Stimulated activated naive CD8-positive, alpha-beta T cell treated with anti-CD3 and anti-CD28 coated beads, Interleukin-15, Interleukin-2, amounts not matched to agents 100 ng/mL and 50 ng/mL, for 24 hours (primary cell): Measurements from ENCODE around the gene CYP2D6.
A peak's percentile ranks its signal among the peaks of the same experiment; 100 is the strongest.
"Not testable (repeated sequence)": the region's sequence is repeated elsewhere in the genome, so short reads cannot be mapped to it uniquely, and the experiment has no call there.

Experiments
- H3K27ac Mint-ChIP-seq: one replicate; pipeline ENCODE4 v1.8.0; 2021; ENCODE audit warnings: mild to moderate bottlenecking, mixed read lengths
- H3K27me3 Mint-ChIP-seq: one replicate; pipeline ENCODE4 v1.8.0; 2021; ENCODE audit warnings: mixed read lengths
- H3K36me3 Mint-ChIP-seq: one replicate; pipeline ENCODE4 v1.8.0; 2021; ENCODE audit warnings: low read depth, mixed read lengths
- H3K4me1 Mint-ChIP-seq: one replicate; pipeline ENCODE4 v1.8.0; 2021; ENCODE audit warnings: low read depth, mixed read lengths
- H3K4me3 Mint-ChIP-seq: one replicate; pipeline ENCODE4 v1.8.0; 2021; ENCODE audit warnings: mild to moderate bottlenecking, mixed read lengths
- H3K9me3 Mint-ChIP-seq: one replicate; pipeline ENCODE4 v1.8.0; 2021; ENCODE audit warnings: mixed read lengths

CYP2D6 gene

DNA sequence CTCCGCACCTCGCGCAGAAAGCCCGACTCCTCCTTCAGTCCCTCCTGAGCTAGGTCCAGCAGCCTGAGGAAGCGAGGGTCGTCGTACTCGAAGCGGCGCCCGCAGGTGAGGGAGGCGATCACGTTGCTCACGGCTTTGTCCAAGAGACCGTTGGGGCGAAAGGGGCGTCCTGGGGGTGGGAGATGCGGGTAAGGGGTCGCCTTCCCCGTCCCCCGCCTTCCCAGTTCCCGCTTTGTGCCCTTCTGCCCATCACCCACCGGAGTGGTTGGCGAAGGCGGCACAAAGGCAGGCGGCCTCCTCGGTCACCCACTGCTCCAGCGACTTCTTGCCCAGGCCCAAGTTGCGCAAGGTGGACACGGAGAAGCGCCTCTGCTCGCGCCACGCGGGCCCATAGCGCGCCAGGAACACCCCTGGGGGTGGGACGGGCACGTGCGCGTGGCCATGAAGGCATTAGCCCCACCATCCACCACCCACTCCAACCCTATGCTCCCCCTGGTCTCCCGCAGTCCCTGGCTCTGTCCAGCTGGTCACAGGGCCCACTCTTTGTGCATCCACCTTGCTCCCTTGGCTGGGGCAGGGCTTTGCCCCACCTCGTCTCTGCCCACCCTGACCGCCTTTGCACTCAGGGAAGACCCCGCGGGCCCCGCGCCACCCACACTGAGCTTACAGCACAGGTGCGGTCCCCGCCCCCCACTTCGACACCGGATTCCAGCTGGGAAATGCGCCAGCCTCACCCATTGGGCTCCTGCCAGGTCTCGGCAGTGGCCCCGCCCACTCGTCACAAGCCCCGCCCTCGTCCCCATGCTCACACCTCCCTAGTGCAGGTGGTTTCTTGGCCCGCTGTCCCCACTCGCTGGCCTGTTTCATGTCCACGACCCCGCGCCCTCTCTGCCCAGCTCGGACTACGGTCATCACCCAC, 1.6 kb downstream of the CYP2D6 start:
- not testable (repeated sequence) for H3K27me3 Mint-ChIP-seq, H3K4me3 Mint-ChIP-seq

GRCh38 chr22:42128007-42128406, 2.6 kb downstream of the CYP2D6 start:
- H3K4me1 Mint-ChIP-seq, H3K27me3 Mint-ChIP-seq, H3K4me3 Mint-ChIP-seq, H3K27ac Mint-ChIP-seq, H3K36me3 Mint-ChIP-seq, H3K9me3 Mint-ChIP-seq: not testable (repeated sequence)

More for the DNA sequence above, 1.6 kb downstream of the CYP2D6 start:
- not testable (repeated sequence) for H3K9me3 Mint-ChIP-seq, H3K4me1 Mint-ChIP-seq, H3K27ac Mint-ChIP-seq, H3K36me3 Mint-ChIP-seq

DNA sequence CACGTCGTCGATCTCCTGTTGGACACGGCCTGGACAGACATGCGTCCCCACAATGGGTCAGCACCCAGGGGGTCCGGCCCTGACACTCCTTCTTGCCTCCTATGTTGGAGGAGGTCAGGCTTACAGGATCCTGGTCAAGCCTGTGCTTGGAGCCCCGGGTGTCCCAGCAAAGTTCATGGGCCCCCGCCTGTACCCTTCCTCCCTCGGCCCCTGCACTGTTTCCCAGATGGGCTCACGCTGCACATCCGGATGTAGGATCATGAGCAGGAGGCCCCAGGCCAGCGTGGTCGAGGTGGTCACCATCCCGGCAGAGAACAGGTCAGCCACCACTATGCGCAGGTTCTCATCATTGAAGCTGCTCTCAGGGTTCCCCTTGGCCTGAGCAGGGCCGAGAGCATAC, 3.0 kb downstream of the CYP2D6 start:
- Mint-ChIP-seq H3K27ac (no peak overlapping the region), H3K9me3 (no peaks in the 10 kb centered on the region), H3K27me3 (no peaks in the 10 kb centered on the region), H3K4me3 (no peak overlapping the region), H3K4me1 (no peaks in the 10 kb centered on the region), H3K36me3 (no peaks in the 10 kb centered on the region)

DNA sequence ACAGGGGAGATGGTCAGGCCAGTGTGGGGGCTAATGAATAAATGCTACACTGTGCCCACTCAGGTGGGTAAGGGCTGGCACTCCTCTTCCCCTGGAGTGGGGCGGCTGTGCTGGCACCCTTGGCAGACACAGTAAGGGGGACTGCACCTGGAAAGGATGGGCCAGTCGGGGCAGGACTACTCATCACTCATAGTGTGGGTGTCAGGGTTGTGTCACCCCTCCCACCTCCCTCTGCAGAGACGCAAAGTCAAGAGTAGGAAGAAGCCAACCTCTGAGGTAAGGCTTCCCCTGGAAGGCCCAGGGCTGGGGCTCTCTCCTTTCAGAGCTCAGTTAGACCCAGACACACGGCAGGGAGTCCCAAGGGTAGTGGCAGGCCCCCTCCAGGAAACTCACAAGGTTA, 7.1 kb downstream of the CYP2D6 start:
- not testable (repeated sequence) for H3K27ac Mint-ChIP-seq, H3K9me3 Mint-ChIP-seq, H3K27me3 Mint-ChIP-seq, H3K36me3 Mint-ChIP-seq, H3K4me3 Mint-ChIP-seq
- H3K4me1 Mint-ChIP-seq: peaks cover 38% of the 10 kb centered on the region

DNA sequence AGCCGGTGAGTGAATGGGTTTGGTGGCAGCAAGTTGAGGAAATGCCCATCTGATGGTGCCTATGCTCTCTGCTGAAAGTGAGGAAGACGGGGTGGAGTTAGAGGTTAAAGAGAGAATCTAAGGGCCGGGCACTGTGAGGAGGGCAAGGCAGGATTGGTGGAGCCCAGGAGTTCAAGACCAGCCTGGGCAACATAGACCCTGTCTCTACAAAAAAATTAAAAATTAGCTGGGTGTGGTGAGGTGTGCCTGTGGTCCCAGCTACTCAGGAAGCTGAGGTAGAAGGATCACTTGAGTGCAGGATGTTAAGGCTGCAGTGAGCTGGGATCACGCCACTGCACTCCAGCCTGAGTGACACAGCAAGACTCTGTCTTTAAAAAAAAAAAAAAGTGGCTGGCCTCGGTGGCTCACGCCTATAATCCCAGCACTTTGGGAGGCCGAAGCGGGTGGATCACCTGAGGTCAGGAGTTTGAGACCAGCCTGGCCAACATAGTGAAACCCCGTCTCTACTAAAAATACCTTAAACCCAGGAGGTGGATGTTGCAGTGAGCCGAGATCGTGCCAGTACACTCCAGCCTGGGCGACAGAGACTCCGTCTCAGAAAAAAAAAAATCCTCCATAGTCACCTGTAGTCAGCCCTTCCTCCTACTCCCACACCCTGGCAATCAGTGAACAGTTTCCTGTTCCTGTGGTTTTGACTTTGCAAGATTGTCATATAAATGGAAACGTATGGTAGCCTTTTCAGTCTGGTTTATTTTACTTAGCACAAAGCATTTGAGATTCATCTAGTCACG, 10.2 kb downstream of the CYP2D6 start:
- H3K9me3 Mint-ChIP-seq, H3K36me3 Mint-ChIP-seq, H3K27me3 Mint-ChIP-seq: not testable (repeated sequence)
- Mint-ChIP-seq H3K4me3 (peak overlapping the region; percentile 80), H3K27ac (peak overlapping the region; percentile 99), H3K4me1 (peaks cover 38% of the 10 kb centered on the region)

DNA sequence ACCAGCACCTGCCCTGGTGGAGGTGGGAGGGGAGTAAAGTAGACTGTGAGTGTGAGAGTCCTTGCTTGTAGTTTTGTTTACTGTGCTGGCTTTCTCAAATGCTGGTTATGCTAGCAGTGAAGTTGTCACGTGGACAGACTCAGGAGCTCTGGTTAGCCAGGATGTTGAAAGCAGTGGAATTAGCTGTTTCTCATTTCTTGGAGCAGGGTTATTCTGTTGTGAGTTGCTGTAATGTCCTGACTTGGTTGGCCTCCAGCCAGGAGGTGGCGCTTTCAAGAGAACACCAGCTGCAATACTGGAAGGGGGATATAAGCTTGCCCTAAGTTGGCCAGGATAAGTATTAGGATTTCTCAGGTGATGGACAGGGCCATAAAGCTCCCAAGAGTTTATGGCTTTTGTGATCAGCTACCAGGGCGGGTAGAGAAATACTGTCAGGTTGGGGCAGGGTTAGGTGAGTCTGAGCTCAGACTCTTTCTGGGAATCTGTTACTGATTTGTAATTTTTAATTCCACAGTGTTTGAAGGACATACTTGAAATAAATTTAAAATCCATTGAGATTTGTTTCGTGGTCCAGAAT, 13.7 kb downstream of the CYP2D6 start:
- Mint-ChIP-seq H3K36me3 (peaks cover 19% of the 10 kb centered on the region), H3K27me3 (no peaks in the 10 kb centered on the region), H3K4me3 (no peak overlapping the region), H3K4me1 (peaks cover 32% of the 10 kb centered on the region), H3K9me3 (peaks cover 3% of the 10 kb centered on the region), H3K27ac (no peak overlapping the region)

- Mint-ChIP-seq H3K4me1 (peaks cover 17% of the 10 kb centered on the region), H3K36me3 (peaks cover 19% of the 10 kb centered on the region)
- not testable (repeated sequence) for H3K27me3 Mint-ChIP-seq, H3K9me3 Mint-ChIP-seq, H3K27ac Mint-ChIP-seq, H3K4me3 Mint-ChIP-seq
Measured at GRCh38 chr22:42115420-42115830, 15.2 kb downstream of the CYP2D6 start.

- H3K4me3 Mint-ChIP-seq: no peak overlapping the region
- no peaks in the 10 kb centered on the region for H3K27me3 Mint-ChIP-seq
- H3K4me1 Mint-ChIP-seq: peaks cover 10% of the 10 kb centered on the region
- peaks cover 3% of the 10 kb centered on the region for H3K9me3 Mint-ChIP-seq
- H3K36me3 Mint-ChIP-seq: peaks cover 19% of the 10 kb centered on the region
- no peak overlapping the region for H3K27ac Mint-ChIP-seq
Measured at GRCh38 chr22:42114721-42115120, 15.9 kb downstream of the CYP2D6 start.

DNA sequence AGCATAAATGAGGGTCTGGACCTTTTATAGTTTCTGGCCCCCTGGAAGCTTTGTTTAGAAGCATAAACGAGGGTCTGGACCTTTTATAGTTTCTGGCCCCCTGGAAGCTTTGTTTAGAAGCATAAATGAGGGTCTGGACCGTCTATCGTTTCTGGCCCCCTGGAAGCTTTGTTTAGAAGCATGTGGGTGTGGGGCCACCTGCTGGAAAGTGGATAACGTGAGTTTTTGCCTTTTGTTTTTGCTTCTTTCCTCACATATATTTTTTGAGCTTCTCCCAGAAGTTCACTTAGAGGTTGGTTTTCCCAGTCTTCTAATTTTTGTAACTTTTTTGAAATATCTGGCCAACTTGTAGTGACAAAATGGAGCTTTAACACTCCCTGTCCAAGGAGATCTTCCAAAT, 17.8 kb downstream of the CYP2D6 start:
- H3K4me3 Mint-ChIP-seq, H3K27me3 Mint-ChIP-seq, H3K4me1 Mint-ChIP-seq, H3K27ac Mint-ChIP-seq, H3K9me3 Mint-ChIP-seq: not testable (repeated sequence)
- peaks cover 19% of the 10 kb centered on the region for H3K36me3 Mint-ChIP-seq

DNA sequence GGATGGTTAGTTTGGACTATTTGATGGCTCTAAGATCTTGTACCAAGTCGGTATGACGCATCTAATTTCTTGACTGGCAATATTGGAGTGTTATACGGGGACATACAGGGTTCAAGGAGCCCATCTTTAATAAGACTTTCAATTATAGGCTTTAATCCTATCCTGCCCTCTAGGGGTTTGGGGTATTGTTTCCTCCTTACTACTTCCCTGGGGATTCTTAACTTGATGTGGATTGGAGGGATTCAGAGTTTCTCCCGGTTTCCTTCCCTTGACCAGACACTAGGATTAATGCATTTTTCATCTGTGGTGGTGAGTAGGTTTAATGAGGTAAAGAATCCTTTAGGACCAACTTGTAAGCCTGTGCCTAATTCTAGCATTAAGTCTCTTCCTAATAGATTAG, 18.8 kb downstream of the CYP2D6 start:
- peaks cover 19% of the 10 kb centered on the region for H3K36me3 Mint-ChIP-seq
- H3K27ac Mint-ChIP-seq: no peak overlapping the region
- no peaks in the 10 kb centered on the region for H3K4me1 Mint-ChIP-seq
- peaks cover 3% of the 10 kb centered on the region for H3K9me3 Mint-ChIP-seq
- no peak overlapping the region for H3K4me3 Mint-ChIP-seq
- H3K27me3 Mint-ChIP-seq: no peaks in the 10 kb centered on the region

- peaks cover 11% of the 10 kb centered on the region for H3K36me3 Mint-ChIP-seq
- H3K27me3 Mint-ChIP-seq: no peaks in the 10 kb centered on the region
- no peak overlapping the region for H3K4me3 Mint-ChIP-seq
Measured at GRCh38 chr22:42108848-42109247, 21.8 kb downstream of the CYP2D6 start.

DNA sequence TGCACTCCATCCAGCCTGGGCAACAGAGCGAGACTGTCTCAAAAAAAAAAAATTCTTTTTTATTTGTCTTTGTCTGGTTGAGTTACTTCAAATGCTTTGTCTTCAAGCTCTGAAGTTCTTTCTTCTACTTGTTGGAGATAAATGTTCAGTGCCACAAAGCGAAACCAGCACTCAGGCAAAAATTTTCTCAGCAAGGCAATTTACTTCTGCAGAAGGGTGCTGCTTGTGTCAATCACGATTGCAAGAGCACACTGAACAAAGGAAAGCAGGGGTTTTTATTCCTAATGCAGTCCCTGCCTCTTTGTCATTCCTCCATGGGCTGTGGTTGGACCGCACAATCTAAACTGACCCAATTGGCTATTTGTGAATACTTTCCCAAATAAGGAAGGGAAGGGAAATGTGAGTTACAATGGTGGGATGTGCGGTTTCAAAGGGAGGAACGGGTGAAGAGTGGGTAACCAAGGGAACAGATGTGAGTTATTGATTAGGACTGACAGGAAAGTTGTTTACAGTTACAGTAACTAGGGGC, 26.2 kb downstream of the CYP2D6 start:
- H3K27ac Mint-ChIP-seq, H3K4me1 Mint-ChIP-seq, H3K27me3 Mint-ChIP-seq, H3K4me3 Mint-ChIP-seq: not testable (repeated sequence)
- Mint-ChIP-seq H3K9me3 (peaks cover 10% of the 10 kb centered on the region), H3K36me3 (peaks cover 34% of the 10 kb centered on the region)

More at GRCh38 chr22:42108848-42109247, 21.8 kb downstream of the CYP2D6 start:
- Mint-ChIP-seq H3K4me1 (no peaks in the 10 kb centered on the region), H3K9me3 (peaks cover 7% of the 10 kb centered on the region), H3K27ac (no peak overlapping the region)

DNA sequence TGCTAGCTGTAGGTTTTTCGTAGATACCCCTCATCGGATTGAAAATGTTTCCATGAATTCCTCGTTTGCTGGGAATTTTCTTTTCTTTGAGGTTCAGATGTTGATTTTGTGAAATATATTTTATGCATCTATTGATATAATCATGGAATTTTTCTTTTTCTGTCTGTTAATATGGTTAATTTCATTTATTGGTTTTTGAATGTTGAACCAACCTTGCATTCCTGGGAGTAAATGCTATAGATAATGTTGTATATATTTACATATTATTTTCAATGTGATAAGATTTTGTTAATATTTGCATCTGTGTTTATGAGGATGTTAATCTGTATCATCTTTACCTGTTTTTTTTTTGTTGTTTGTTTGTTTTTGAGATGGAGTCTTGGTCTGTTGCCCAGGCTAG, 29.4 kb downstream of the CYP2D6 start:
- H3K27me3 Mint-ChIP-seq: no peaks in the 10 kb centered on the region
- H3K4me1 Mint-ChIP-seq: no peaks in the 10 kb centered on the region
- peaks cover 10% of the 10 kb centered on the region for H3K9me3 Mint-ChIP-seq
- no peak overlapping the region for H3K4me3 Mint-ChIP-seq
- H3K36me3 Mint-ChIP-seq: peaks cover 43% of the 10 kb centered on the region
- no peak overlapping the region for H3K27ac Mint-ChIP-seq

DNA sequence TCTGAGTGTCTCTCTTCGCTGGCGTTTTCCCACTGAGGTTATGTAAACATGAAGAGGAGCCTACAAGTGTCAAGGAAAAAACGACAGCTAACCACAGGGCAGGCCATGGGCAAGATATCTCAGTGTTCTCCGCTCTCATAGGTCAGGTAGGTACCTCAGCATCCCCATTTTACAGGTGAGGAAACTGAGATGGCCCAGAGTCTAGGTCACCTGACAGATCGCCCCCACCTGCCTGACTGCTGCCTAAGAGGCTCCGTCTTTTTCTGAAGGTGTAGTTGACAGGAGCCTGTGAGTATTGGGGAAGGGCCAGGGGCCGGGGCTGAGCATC, 39.2 kb downstream of the CYP2D6 start:
- Mint-ChIP-seq H3K27me3 (no peaks in the 10 kb centered on the region), H3K27ac (peak overlapping the region; percentile 83), H3K4me1 (peaks cover 25% of the 10 kb centered on the region), H3K9me3 (no peaks in the 10 kb centered on the region), H3K36me3 (peaks cover 29% of the 10 kb centered on the region), H3K4me3 (peak overlapping the region; percentile 98)
